Left ventricle myocardium superior (tissue), 1 donor: ENCODE measurements around the gene ZNF316. TPM values are rescaled to one million over a fixed set of nuclear protein-coding genes. Genes with fewer than 3 reads are reported as not detected.

Source experiments
- ATAC-seq: fragments of 200-7000 bp; cut with Tn5 transposase; one replicate; pipeline ENCODE4 v1.9.1; 2020; ENCODE audit warnings: mild to moderate bottlenecking, moderate library complexity
- DNase-seq: peaks from one replicate; pipeline ENCODE4 v3.0.0-alpha.2; 2020
- intact Hi-C: fragments of 100-400 bp; cut with micrococcal nuclease; formaldehyde crosslinking; loops from one replicate; pipeline ENCODE4 v1.11.0; 2022
- long read RNA-seq: library from polyadenylated mRNA; unstranded; transcript quantifications from one replicate; pipeline ENCODE4 v2.0.0, GENCODE V29; 2021
- total RNA-seq: library from RNA; stranded (reverse); fragmentation: NEBNext Ultra II Directional; extraction: Animal tissue kit (Norgen Biotek cat#: 25700); gene quantifications from one replicate; pipeline ENCODE4 v1.2.1, GENCODE V29; 2021
- donor health status: DM: no; HTN: yes; CAD: no; lungs with severe emphysema.

The ZNF316 gene
- total RNA-seq = 20.7 TPM
- long read RNA-seq, full-length matches to known transcripts = 2 of 21 reads
- long read RNA-seq, partial matches to known transcripts = 4 of 21 reads
- long read RNA-seq, other reads (novel, unspliced or antisense) = 15 of 21 reads

- ATAC-seq (peak; percentile 91), DNase-seq (peak; percentile 84)
- intact Hi-C loops = no loop called here
Observed at GRCh38 chr7:6636741-6637543, at the start of gene ZNF316. TSS of gene ZNF316 (plus strand) at chr7:6637318. CDS start at chr7:6642410, 5,092 bp downstream.

GRCh38 chr7:6588566-6588965, 48.6 kb upstream of the ZNF316 start:
- DNase-seq (no peak), ATAC-seq (no peak)
- intact Hi-C loops = no loop called here

- DNase-seq = no peak
- ATAC-seq = no peak
- intact Hi-C loops = no loop called here
Observed at GRCh38 chr7:6589151-6589828, 47.8 kb upstream of the ZNF316 start.

- intact Hi-C loops = no loop called here
- peak; percentile 90 for DNase-seq
- ATAC-seq = peak; percentile 96
Observed at GRCh38 chr7:6589829-6590644, 47.1 kb upstream of the ZNF316 start, which contains the start of gene INTS15. TSS of gene INTS15 (plus strand) at chr7:6590021. CDS start at chr7:6590284, 263 bp downstream.

- ATAC-seq = no peak
- intact Hi-C loops = no loop called here
- DNase-seq = no peak
Observed at GRCh38 chr7:6590645-6591110, 46.4 kb upstream of the ZNF316 start.

GRCh38 chr7:6600093-6600492, 37.0 kb upstream of the ZNF316 start:
- ATAC-seq (no peak), DNase-seq (no peak)
- intact Hi-C loops = no loop called here

- intact Hi-C loops = no loop called here
- no peak for DNase-seq
Observed at GRCh38 chr7:6604458-6604857, 32.7 kb upstream of the ZNF316 start.

GRCh38 chr7:6606866-6607583, 30.1 kb upstream of the ZNF316 start:
- DNase-seq = no peak
- intact Hi-C loops = no loop called here
- ATAC-seq = no peak

More at GRCh38 chr7:6604458-6604857, 32.7 kb upstream of the ZNF316 start:
- no peak for ATAC-seq

GRCh38 chr7:6607651-6608051, 29.5 kb upstream of the ZNF316 start:
- DNase-seq = no peak
- intact Hi-C loops = no loop called here
- ATAC-seq = peak; percentile 14

GRCh38 chr7:6608081-6608480, 29.0 kb upstream of the ZNF316 start:
- no peak for ATAC-seq
- intact Hi-C loops = no loop called here
- no peak for DNase-seq

- DNase-seq (no peak), ATAC-seq (no peak)
- intact Hi-C loops = no loop called here
Observed at GRCh38 chr7:6608794-6609193, 28.3 kb upstream of the ZNF316 start.

GRCh38 chr7:6612819-6613218, 24.3 kb upstream of the ZNF316 start:
- ATAC-seq = no peak
- intact Hi-C loops = no loop called here
- no peak for DNase-seq

GRCh38 chr7:6613706-6614105, 23.4 kb upstream of the ZNF316 start:
- intact Hi-C loops = no loop called here
- ATAC-seq (no peak), DNase-seq (no peak)

GRCh38 chr7:6614953-6615722, 22.0 kb upstream of the ZNF316 start, which contains the start of gene ZNF853:
TSS of gene ZNF853 (plus strand) at chr7:6615610. CDS start at chr7:6616175, 565 bp downstream.
- DNase-seq (peak; percentile 52), ATAC-seq (peak; percentile 65)
- intact Hi-C loops = no loop called here

- ATAC-seq (peak; percentile 61), DNase-seq (peak; percentile 42)
- intact Hi-C loops = no loop called here
Observed at GRCh38 chr7:6615723-6616555, 21.2 kb upstream of the ZNF316 start.

GRCh38 chr7:6616854-6617643, 20.1 kb upstream of the ZNF316 start:
- no peak for ATAC-seq
- no peak for DNase-seq
- intact Hi-C loops = no loop called here
